ENCODE results near the gene SACM1L. TPM values are rescaled to one million over a fixed set of nuclear protein-coding genes. Genes with fewer than 3 reads are reported as not detected.

Gene SACM1L
- total and polyA plus RNA-seq, 2 of the 4 experiments (the other 2 are of a cell fraction): 19.0 to 40.9 TPM

GRCh38 chr3:45681221-45681620 lies 8.0 kb upstream of the SACM1L start:
- no peak overlapping the region for H4K8ac ChIP-seq (ENCODE audit: low read depth in 2 of 2, low read length in 2 of 2)
- H3K27ac ChIP-seq (ENCODE audit: insufficient read depth, low read length): no peak overlapping the region
- H3K36me3 ChIP-seq (ENCODE audit: control insufficient read depth, insufficient read depth, low read length): peaks cover 34% of the 10 kb centered on the region
- TF ChIP-seq CTCF (conservative IDR thresholded peaks at IDR 0.05; ENCODE audit: low read depth, low read length) (no peak), MAZ (IDR thresholded peaks at IDR 0.05; ENCODE audit: borderline replicate concordance, low read depth, low read length) (no peak), USF2 (IDR thresholded peaks at IDR 0.05; ENCODE audit: low read depth, low read length) (no peak), POLR2A (IDR thresholded peaks at IDR 0.05; ENCODE audit: low read depth, low read length) (no peak), RFX5 (IDR thresholded peaks at IDR 0.05; ENCODE audit: low read depth, low read length) (no peak), NFE2L2 (IDR thresholded peaks at IDR 0.05; ENCODE audit: low read depth, low read length) (no peak), SMC3 (IDR thresholded peaks at IDR 0.05; ENCODE audit: low read depth, low read length) (no peak), CEBPB (IDR thresholded peaks at IDR 0.05; ENCODE audit: low read depth, low read length) (no peak), ELK1 (IDR thresholded peaks at IDR 0.05; ENCODE audit: borderline replicate concordance, low read depth, low read length) (no peak), RCOR1 (IDR thresholded peaks at IDR 0.05; ENCODE audit: insufficient replicate concordance, low read length) (no peak), CHD1 (IDR thresholded peaks at IDR 0.05; ENCODE audit: low read depth, low read length) (no peak)
- H4K20me1 ChIP-seq (ENCODE audit: insufficient read depth, low read length): no peaks in the 10 kb centered on the region
- no peaks in the 10 kb centered on the region for H3K27me3 ChIP-seq (ENCODE audit: control insufficient read depth, insufficient read depth, low read length)
- no peak overlapping the region for H2AK5ac ChIP-seq (ENCODE audit: low read depth, low read length)
- H3K4me2 ChIP-seq (ENCODE audit: low read depth, low read length): no peak overlapping the region
- H2AK9ac ChIP-seq (replicated peaks; ENCODE audit: low read depth, low read length, poor library complexity): no peak overlapping the region
- intact Hi-C loops (cut with micrococcal nuclease): no loop called here
- H3K79me1 ChIP-seq (ENCODE audit: low read depth in 1 of 2, low read length in 2 of 2): peaks cover 5 to 23% of the 10 kb centered on the region in 2 experiments; a peak in 2 of 4 replicates
- no peak overlapping the region for H2BK15ac ChIP-seq (ENCODE audit: low read depth, low read length)
- no peak overlapping the region for H3K14ac ChIP-seq (replicated peaks; ENCODE audit: low read depth, low read length)
- POLR2A ChIA-PET (ENCODE audit: unreplicated experiment): no interaction called here
- H2BK5ac ChIP-seq (ENCODE audit: low read depth, low read length, poor library complexity, severe bottlenecking): no peak overlapping the region
- no peak overlapping the region for H4K91ac ChIP-seq (ENCODE audit: insufficient read depth, low read depth, low read length)
- no peak overlapping the region for H3K4ac ChIP-seq (ENCODE audit: low read depth, low read length)
- no peak overlapping the region for H3K56ac ChIP-seq (ENCODE audit: extremely low read depth, insufficient read depth, low read length)
- H3K9ac ChIP-seq (ENCODE audit: low read depth, low read length): no peak overlapping the region
- no peak overlapping the region for H3K23ac ChIP-seq (ENCODE audit: low read depth, low read length)
- H3K18ac ChIP-seq (ENCODE audit: low read depth, low read length): no peak overlapping the region
- H3K9me1 ChIP-seq (ENCODE audit: insufficient read depth, low read length): peaks cover 10% of the 10 kb centered on the region
- no peak overlapping the region for H2AFZ ChIP-seq (replicated peaks; ENCODE audit: low read length, poor library complexity)
- peaks cover 5% of the 10 kb centered on the region for H3K9me3 ChIP-seq (ENCODE audit: control insufficient read depth, insufficient read depth, low read length)
- H2BK20ac ChIP-seq (ENCODE audit: low read depth, low read length): no peak overlapping the region
- H2BK120ac ChIP-seq (ENCODE audit: low read depth, low read length): no peak overlapping the region
- in situ Hi-C loops (cut with MboI; ENCODE audit: low sequenced_read_pairs): no loop called here
- H3K4me1 ChIP-seq (ENCODE audit: control insufficient read depth, insufficient read depth, low read length): peaks cover 6% of the 10 kb centered on the region
- dilution Hi-C loops (cut with HindIII; ENCODE audit: low sequenced_read_pairs, unreplicated experiment): no loop called here
- no CpG with 5 or more reads among the region's 1 CpG for WGBS, 2 experiments (ENCODE audit: extremely low coverage in 2 of 2, insufficient read length in 1 of 2)
- CTCF ChIA-PET: no interaction called here
- BruUV-seq (replicated peaks): no TSS peak
- no peak overlapping the region for H4K5ac ChIP-seq (ENCODE audit: low read depth, low read length)
- no peak for DNase-seq
- no peak overlapping the region for H3K4me3 ChIP-seq (ENCODE audit: insufficient read depth, low read depth, low read length)
- ATAC-seq (ENCODE audit: low read depth): no peak

All from IMR-90 (cell line).